Body of pancreas (tissue), 4 donors: ENCODE results near the gene GOLT1B.

ENCODE experiments used
- POLR2A ChIP-seq, 3 donors: fragments of 450-650 bp; IDR thresholded peaks; one replicate each; pipeline ENCODE4 v1.6.1; 2016; ENCODE audit warnings: antibody characterized with exemption in 3 of 3, mild to moderate bottlenecking in 2 of 3
- TF ChIP-seq, protein P1 (sequence below), 7 experiments: fragments of 450-650 bp in 4 of 7; fragments of 200-600 bp in 3 of 7; sonication (generic) in 3 of 7; IDR thresholded peaks; one replicate each; pipeline ENCODE4 v1.5.1; 2016 to 2019; ENCODE audit warnings: antibody characterized with exemption in 7 of 7

DNA sequence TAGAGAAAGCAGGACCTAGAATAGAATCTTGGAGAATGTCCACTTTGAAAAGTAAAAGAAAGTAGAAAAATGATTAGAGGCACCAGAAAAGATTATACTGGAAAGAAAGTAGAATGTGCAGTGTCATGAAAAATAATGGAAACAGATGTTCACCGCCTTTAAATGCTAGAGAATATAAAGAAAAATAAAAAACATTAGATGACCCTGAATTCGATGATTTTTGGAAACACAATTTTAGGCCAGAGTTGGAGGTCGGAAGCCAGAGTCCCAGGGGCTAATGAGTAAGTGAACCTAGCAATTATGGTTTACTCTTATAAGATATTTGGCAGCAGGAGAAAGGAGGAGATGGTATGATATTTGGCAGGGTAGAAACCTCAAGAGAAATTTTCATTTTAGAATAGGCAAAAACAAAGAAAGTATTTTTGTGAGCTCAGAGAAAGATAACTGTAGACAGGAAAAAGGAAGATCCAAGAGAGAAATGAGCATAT is 65.4 kb downstream of the GOLT1B start:
- TF ChIP-seq POLR2A (IDR thresholded peaks at IDR 0.05) = no peak
- TF ChIP-seq, protein P1, sequence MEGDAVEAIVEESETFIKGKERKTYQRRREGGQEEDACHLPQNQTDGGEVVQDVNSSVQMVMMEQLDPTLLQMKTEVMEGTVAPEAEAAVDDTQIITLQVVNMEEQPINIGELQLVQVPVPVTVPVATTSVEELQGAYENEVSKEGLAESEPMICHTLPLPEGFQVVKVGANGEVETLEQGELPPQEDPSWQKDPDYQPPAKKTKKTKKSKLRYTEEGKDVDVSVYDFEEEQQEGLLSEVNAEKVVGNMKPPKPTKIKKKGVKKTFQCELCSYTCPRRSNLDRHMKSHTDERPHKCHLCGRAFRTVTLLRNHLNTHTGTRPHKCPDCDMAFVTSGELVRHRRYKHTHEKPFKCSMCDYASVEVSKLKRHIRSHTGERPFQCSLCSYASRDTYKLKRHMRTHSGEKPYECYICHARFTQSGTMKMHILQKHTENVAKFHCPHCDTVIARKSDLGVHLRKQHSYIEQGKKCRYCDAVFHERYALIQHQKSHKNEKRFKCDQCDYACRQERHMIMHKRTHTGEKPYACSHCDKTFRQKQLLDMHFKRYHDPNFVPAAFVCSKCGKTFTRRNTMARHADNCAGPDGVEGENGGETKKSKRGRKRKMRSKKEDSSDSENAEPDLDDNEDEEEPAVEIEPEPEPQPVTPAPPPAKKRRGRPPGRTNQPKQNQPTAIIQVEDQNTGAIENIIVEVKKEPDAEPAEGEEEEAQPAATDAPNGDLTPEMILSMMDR (IDR thresholded peaks at IDR 0.05) = no peak
